Measurements from ENCODE around the gene NEGR1. TPM values are rescaled to one million over a fixed set of nuclear protein-coding genes. Genes with fewer than 3 reads are reported as not detected.

NEGR1 gene
- total and polyA plus RNA-seq, 8 donors = 1.2 to 35.4 (median 7.7) TPM

- no peak for DNase-seq
- WGBS, 5 donors = 86 to 92% (median 88%) methylated on average over 4 of the region's 4 CpGs
- Histone ChIP-seq H3K27me3 (no peaks in the 10 kb centered on the region), H3K4me1 (no peaks in the 10 kb centered on the region), H3K36me3 (no peaks in the 10 kb centered on the region), H3K27ac (no peak overlapping the region), H3K4me3 (no peak overlapping the region), H3K9me3 (no peaks in the 10 kb centered on the region)
- intact Hi-C loops (cut with DNase I; ENCODE audit: low total_unique reads) = no loop called here
- no peak for TF ChIP-seq EP300 (IDR thresholded peaks at IDR 0.05)
- TF ChIP-seq POLR2AphosphoS5 (IDR thresholded peaks at IDR 0.05) = no peak
- TF ChIP-seq POLR2A (IDR thresholded peaks at IDR 0.05) = no peak
- TF ChIP-seq CTCF (IDR thresholded peaks at IDR 0.05) = no peak
These were observed 750.0 kb downstream of the NEGR1 start for GRCh38 chr1:71532343-71532742.

GRCh38 chr1:71526824-71527223, 755.5 kb downstream of the NEGR1 start:
- Histone ChIP-seq H3K27ac (no peak overlapping the region), H3K4me1 (no peaks in the 10 kb centered on the region), H3K4me3 (no peak overlapping the region), H3K9me3 (no peaks in the 10 kb centered on the region), H3K36me3 (no peaks in the 10 kb centered on the region), H3K27me3 (no peaks in the 10 kb centered on the region)
- no peak for DNase-seq
- no peak for TF ChIP-seq CTCF (IDR thresholded peaks at IDR 0.05)
- no peak for TF ChIP-seq POLR2A (IDR thresholded peaks at IDR 0.05)
- intact Hi-C loops (cut with DNase I; ENCODE audit: low total_unique reads) = no loop called here

- 66 to 76% (median 74%) methylated on average over 3 of the region's 3 CpGs for WGBS, 5 donors
- Histone ChIP-seq H3K4me1 (no peaks in the 10 kb centered on the region), H3K9me3 (no peaks in the 10 kb centered on the region), H3K36me3 (no peaks in the 10 kb centered on the region), H3K27me3 (no peaks in the 10 kb centered on the region), H3K27ac (no peak overlapping the region), H3K4me3 (no peak overlapping the region)
- TF ChIP-seq POLR2AphosphoS5 (IDR thresholded peaks at IDR 0.05) (no peak), CTCF (IDR thresholded peaks at IDR 0.05) (no peak), POLR2A (IDR thresholded peaks at IDR 0.05) (no peak), EP300 (IDR thresholded peaks at IDR 0.05) (no peak)
- no peak for DNase-seq
- intact Hi-C loops (cut with DNase I; ENCODE audit: low total_unique reads) = no loop called here
These were observed 759.6 kb downstream of the NEGR1 start for GRCh38 chr1:71522721-71523120.

DNA sequence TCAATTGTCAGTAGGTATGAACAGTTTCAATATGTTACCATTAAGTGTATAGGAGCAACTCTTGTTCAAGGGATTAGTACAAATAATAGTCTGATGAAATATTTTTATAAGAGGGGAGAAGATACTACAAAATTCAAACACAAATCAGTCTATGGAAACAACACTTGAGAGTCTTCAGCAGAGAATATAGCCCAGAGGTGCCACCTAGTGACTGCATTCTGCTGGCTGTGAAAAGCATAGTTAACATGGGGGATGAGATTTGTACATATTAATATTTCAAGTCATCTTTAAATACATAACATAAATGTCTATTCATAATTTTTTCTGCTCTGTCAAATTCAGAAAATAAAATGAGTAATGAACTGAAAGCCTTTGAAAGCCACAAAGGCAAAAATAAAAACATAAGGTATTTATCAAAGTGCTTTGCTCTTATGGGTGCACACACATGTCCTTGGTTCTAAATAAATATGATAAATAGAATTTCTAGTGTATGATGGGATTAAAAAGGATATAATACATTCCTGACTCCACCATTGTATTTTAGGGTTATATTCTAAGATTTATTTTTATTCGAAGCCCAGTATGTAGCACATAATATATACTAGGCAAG, 760.6 kb downstream of the NEGR1 start:
- Histone ChIP-seq H3K36me3 (no peaks in the 10 kb centered on the region), H3K27me3 (no peaks in the 10 kb centered on the region), H3K4me1 (no peaks in the 10 kb centered on the region), H3K9me3 (no peaks in the 10 kb centered on the region), H3K27ac (no peak overlapping the region), H3K4me3 (no peak overlapping the region)
- DNase-seq = peak; percentile 39 to 71
- WGBS, 5 donors = 84 to 100% (median 91%) methylated on average over 1 of the region's 1 CpG
- intact Hi-C loops (cut with DNase I; ENCODE audit: low total_unique reads) = no loop called here
- TF ChIP-seq POLR2AphosphoS5 (IDR thresholded peaks at IDR 0.05) (no peak), CTCF (IDR thresholded peaks at IDR 0.05) (peak in 5 of 7 experiments; percentile 15 to 46 (median 29))

Measured in stomach (tissue), 9 donors.